Caco-2 (cell line): ENCODE data around the gene PRDM8. TPM values are rescaled to one million over a fixed set of nuclear protein-coding genes. Genes with fewer than 3 reads are reported as not detected.

Experiments
- BruUV-seq: library from RNA; stranded (reverse); fragments of 400-500 nt; replicated peaks from 2 replicates; lab custom pipeline; 2021; lab: Mats Ljungman, UMichigan
- CTCF ChIA-PET: fragments of 300-600 bp; sonication (Branson Sonifier 250); formaldehyde crosslinking; loops from one replicate; lab custom pipeline; 2022; ENCODE audit warnings: antibody characterized with exemption; lab: Charles Lee
- POLR2A ChIA-PET: fragments of 300-600 bp; sonication (Branson Sonifier 250); formaldehyde crosslinking; loops from one replicate; lab custom pipeline; 2022; ENCODE audit warnings: antibody characterized with exemption; lab: Charles Lee
- DNase-seq, 2 experiments: peaks; one replicate each; pipeline versions ENCODE4 v3.0.0 to v3.0.0-alpha.2; 2020 to 2022
- H3K27me3 ChIP-seq: replicated peaks from 2 replicates; pipeline ENCODE4 v1.6.0; 2011; ENCODE audit warnings: low read length; ENCODE audit not compliant: control insufficient read depth, insufficient read depth
- H3K36me3 ChIP-seq: 2 replicates; pipeline ENCODE4 v1.5.1; 2011; ENCODE audit warnings: low read length; ENCODE audit not compliant: control insufficient read depth, insufficient read depth
- H3K4me1 ChIP-seq: fragments of 250-450 bp; sonication (Bioruptor Pico); 2 replicates; pipeline ENCODE4 v1.5.1; 2020; ENCODE audit warnings: mild to moderate bottlenecking
- H3K4me3 ChIP-seq: 2 replicates; pipeline ENCODE4 v1.5.1; 2011; ENCODE audit warnings: low read depth, mild to moderate bottlenecking, control low read depth, low read length
- H3K9me3 ChIP-seq: fragments of 250-450 bp; sonication (Bioruptor Pico); 2 replicates; pipeline ENCODE4 v1.5.1; 2020; ENCODE audit warnings: mild to moderate bottlenecking, moderate library complexity
- H3K27ac Mint-ChIP-seq: one replicate; pipeline ENCODE4 v1.8.0; 2022; ENCODE audit warnings: mixed read lengths; ENCODE audit not compliant: unreplicated experiment
- H3K27me3 Mint-ChIP-seq: one replicate; pipeline ENCODE4 v1.8.0; 2022; ENCODE audit warnings: mixed read lengths; ENCODE audit not compliant: insufficient read depth, unreplicated experiment
- H3K36me3 Mint-ChIP-seq: one replicate; pipeline ENCODE4 v1.8.0; 2022; ENCODE audit warnings: mild to moderate bottlenecking, mixed read lengths; ENCODE audit not compliant: insufficient read depth, unreplicated experiment
- H3K4me1 Mint-ChIP-seq: one replicate; pipeline ENCODE4 v1.8.0; 2022; ENCODE audit warnings: low read depth, mixed read lengths; ENCODE audit not compliant: unreplicated experiment
- H3K4me3 Mint-ChIP-seq: one replicate; pipeline ENCODE4 v1.8.0; 2022; ENCODE audit warnings: mild to moderate bottlenecking, moderate library complexity, mixed read lengths; ENCODE audit not compliant: unreplicated experiment
- H3K9me3 Mint-ChIP-seq: one replicate; pipeline ENCODE4 v1.8.0; 2022; ENCODE audit warnings: mixed read lengths; ENCODE audit not compliant: unreplicated experiment
- CTCF ChIP-seq, 2 experiments: fragments of 200-600 bp in 1 of 2; IDR thresholded peaks; 1 replicate in 1 of 2; 2 replicates in 1 of 2; pipeline versions ENCODE4 v1.5.1 to v1.8.0; 2011 to 2022; ENCODE audit warnings: antibody characterized with exemption in 1 of 2, control low read depth in 1 of 2, inconsistent platforms in 1 of 2, low read depth in 1 of 2, low read length in 1 of 2, mild to moderate bottlenecking in 1 of 2, moderate library complexity in 1 of 2; ENCODE audit not compliant: insufficient read depth in 1 of 2, severe bottlenecking in 1 of 2, unreplicated experiment in 1 of 2
- intact Hi-C: fragments of 100-400 bp; cut with micrococcal nuclease; formaldehyde crosslinking; loops from one replicate; pipeline ENCODE4 v1.10.0; 2022; ENCODE audit not compliant: unreplicated experiment
- total RNA-seq: library from RNA; stranded (reverse); gene quantifications from 2 replicates; pipeline ENCODE4 v1.2.3, GENCODE V29; 2022

PRDM8 gene
- total RNA-seq, 1 experiment from 2014 or later, result not detected

GRCh38 chr4:80189581-80189955 is 7.7 kb upstream of the PRDM8 start:
- no peak overlapping the region for H3K4me3 Mint-ChIP-seq

GRCh38 chr4:80189956-80190677 is 7.2 kb upstream of the PRDM8 start:
- BruUV-seq, result no TSS peak
- H3K9me3 ChIP-seq, result no peaks in the 10 kb centered on the region
- Mint-ChIP-seq H3K27me3 (peaks cover 17% of the 10 kb centered on the region), H3K27ac (no peak overlapping the region), H3K36me3 (no peaks in the 10 kb centered on the region), H3K4me1 (no peaks in the 10 kb centered on the region), H3K4me3 (no peak overlapping the region), H3K9me3 (no peaks in the 10 kb centered on the region)
- intact Hi-C loops, result no loop called here
- no peak overlapping the region for H3K4me3 ChIP-seq
- no peaks in the 10 kb centered on the region for H3K27me3 ChIP-seq
- ChIA-PET POLR2A (no interaction called here), CTCF (no interaction called here)
- no peak for TF ChIP-seq CTCF (IDR thresholded peaks at IDR 0.05; ENCODE audit: insufficient read depth in 1 of 2, low read depth in 1 of 2, low read length in 1 of 2, severe bottlenecking in 1 of 2, unreplicated experiment in 1 of 2)
- H3K36me3 ChIP-seq, result no peaks in the 10 kb centered on the region
- H3K4me1 ChIP-seq, result no peaks in the 10 kb centered on the region
- DNase-seq, result no peak

More at GRCh38 chr4:80189581-80189955, 7.7 kb upstream of the PRDM8 start:
- Histone ChIP-seq H3K36me3 (no peaks in the 10 kb centered on the region), H3K27me3 (no peaks in the 10 kb centered on the region), H3K9me3 (no peaks in the 10 kb centered on the region), H3K4me1 (no peaks in the 10 kb centered on the region), H3K4me3 (no peak overlapping the region)
- Mint-ChIP-seq H3K36me3 (no peaks in the 10 kb centered on the region), H3K27me3 (peaks cover 18% of the 10 kb centered on the region), H3K4me1 (no peaks in the 10 kb centered on the region), H3K9me3 (no peaks in the 10 kb centered on the region), H3K27ac (no peak overlapping the region)
- no peak for TF ChIP-seq CTCF (IDR thresholded peaks at IDR 0.05; ENCODE audit: insufficient read depth in 1 of 2, low read depth in 1 of 2, low read length in 1 of 2, severe bottlenecking in 1 of 2, unreplicated experiment in 1 of 2)
- ChIA-PET POLR2A (no interaction called here), CTCF (no interaction called here)
- intact Hi-C loops, result no loop called here
- no peak for DNase-seq
- BruUV-seq, result no TSS peak

- Mint-ChIP-seq H3K9me3 (no peaks in the 10 kb centered on the region), H3K27ac (no peak overlapping the region), H3K36me3 (no peaks in the 10 kb centered on the region), H3K4me1 (peaks cover 1% of the 10 kb centered on the region), H3K4me3 (no peak overlapping the region), H3K27me3 (peaks cover 15% of the 10 kb centered on the region)
- no TSS peak for BruUV-seq
- TF ChIP-seq CTCF (IDR thresholded peaks at IDR 0.05; ENCODE audit: insufficient read depth in 1 of 2, low read depth in 1 of 2, low read length in 1 of 2, severe bottlenecking in 1 of 2, unreplicated experiment in 1 of 2), result no peak
- no peaks in the 10 kb centered on the region for H3K9me3 ChIP-seq
- CTCF ChIA-PET, result no interaction called here
- H3K4me1 ChIP-seq, result no peaks in the 10 kb centered on the region
- DNase-seq, result no peak
- no peak overlapping the region for H3K4me3 ChIP-seq
- H3K36me3 ChIP-seq, result no peaks in the 10 kb centered on the region
- intact Hi-C loops, result no loop called here
- H3K27me3 ChIP-seq, result no peaks in the 10 kb centered on the region; the same call in 1 of the 2 replicates
- POLR2A ChIA-PET, result no interaction called here
These were observed 4.9 kb upstream of the PRDM8 start for GRCh38 chr4:80192252-80192866.
